Endothelial cell of umbilical vein (primary cell): ENCODE measurements around the gene HTR3D. TPM values are rescaled to one million over a fixed set of nuclear protein-coding genes. Genes with fewer than 3 reads are reported as not detected.

ENCODE experiments used
- BruUV-seq: library from RNA; stranded (reverse); fragments of 400-500 nt; replicated peaks from 2 replicates; lab custom pipeline; 2021; lab: Mats Ljungman, UMichigan
- CTCF ChIA-PET: fragments of 300-600, 350-600 bp; sonication (Branson Sonifier 250); formaldehyde crosslinking; loops from one replicate; lab custom pipeline; 2021; ENCODE audit warnings: antibody characterized with exemption, inconsistent platforms; lab: Charles Lee
- POLR2A ChIA-PET: fragments of 300-600, 350-600 bp; sonication (Branson Sonifier 250); formaldehyde crosslinking; loops from one replicate; lab custom pipeline; 2021; ENCODE audit warnings: antibody characterized with exemption, inconsistent platforms; lab: Charles Lee
- DNase-seq: peaks from one replicate; pipeline ENCODE4 v3.0.0-alpha.2; 2011; ENCODE audit warnings: low read depth, low spot score
- FAIRE-seq: peaks from 2 replicates; lab custom pipeline; 2011; peaks lifted over from hg19 to GRCh38; lab: Jason Lieb, UNC
- H2AFZ ChIP-seq: 2 replicates; pipeline ENCODE4 v1.6.0; 2012; ENCODE audit warnings: low read depth, low read length, control low read depth, inconsistent platforms
- H3K27ac ChIP-seq: 2 replicates; pipeline ENCODE4 v1.5.1; 2011; ENCODE audit warnings: low read depth, mild to moderate bottlenecking, control low read depth, low read length, moderate library complexity; ENCODE audit not compliant: insufficient read depth
- H3K27me3 ChIP-seq, 2 experiments: 2 replicates each; pipeline versions ENCODE4 v1.6.0 to v1.6.1; 2011; ENCODE audit warnings: low read length in 2 of 2, mixed read lengths in 1 of 2; ENCODE audit not compliant: control insufficient read depth in 2 of 2, insufficient read depth in 2 of 2
- H3K36me3 ChIP-seq, 2 experiments: 2 replicates in 1 of 2; 3 replicates in 1 of 2; pipeline ENCODE4 v1.5.1; 2011; ENCODE audit warnings: low read length in 2 of 2, mild to moderate bottlenecking in 1 of 2, moderate library complexity in 1 of 2; ENCODE audit not compliant: control insufficient read depth in 2 of 2, insufficient read depth in 2 of 2; ENCODE audit errors: extremely low read depth in 1 of 2
- H3K4me1 ChIP-seq: 3 replicates; pipeline ENCODE4 v1.5.1; 2011; ENCODE audit warnings: mild to moderate bottlenecking, low read length; ENCODE audit not compliant: control insufficient read depth, insufficient read depth; ENCODE audit errors: extremely low read depth
- H3K4me2 ChIP-seq: 2 replicates; pipeline ENCODE4 v1.6.1; 2011; ENCODE audit warnings: low read length, control low read depth, mixed read lengths; ENCODE audit not compliant: insufficient read depth
- H3K4me3 ChIP-seq, 3 experiments: fragments of 200-600 bp in 1 of 3; sonication (generic), shearing (Covaris generic) in 1 of 3; replicated peaks in 1 of 3; 2 replicates each; pipeline ENCODE4 v1.5.1; 2011 to 2016; ENCODE audit warnings: control low read depth in 3 of 3, low read length in 3 of 3, mild to moderate bottlenecking in 2 of 3, inconsistent platforms in 1 of 3, low read depth in 1 of 3, moderate library complexity in 1 of 3; ENCODE audit not compliant: insufficient read depth in 1 of 3
- H3K79me2 ChIP-seq: 2 replicates; pipeline ENCODE4 v1.6.0; 2012; ENCODE audit warnings: low read length, inconsistent platforms; ENCODE audit not compliant: control insufficient read depth, insufficient read depth
- H3K9ac ChIP-seq: replicated peaks from 2 replicates; pipeline ENCODE3; 2011; ENCODE audit warnings: low read length, control low read depth; ENCODE audit not compliant: insufficient read depth; ENCODE audit errors: extremely low read depth
- H3K9me1 ChIP-seq: replicated peaks from 3 replicates; pipeline ENCODE4 v1.6.0; 2011; ENCODE audit warnings: mild to moderate bottlenecking, low read length; ENCODE audit not compliant: control insufficient read depth, insufficient read depth; ENCODE audit errors: extremely low read depth
- H3K9me3 ChIP-seq: replicated peaks from 2 replicates; pipeline ENCODE4 v1.5.1; 2012; ENCODE audit warnings: low read length, inconsistent platforms; ENCODE audit not compliant: control insufficient read depth, insufficient read depth
- H4K20me1 ChIP-seq: replicated peaks from 2 replicates; pipeline ENCODE3; 2011; ENCODE audit warnings: mild to moderate bottlenecking, low read length; ENCODE audit not compliant: control insufficient read depth, insufficient read depth; ENCODE audit errors: extremely low read depth
- EZH2 ChIP-seq: IDR thresholded peaks from 2 replicates; pipeline ENCODE4 v1.6.1; 2012; ENCODE audit warnings: borderline replicate concordance, low read depth, mild to moderate bottlenecking, moderate library complexity, low read length, inconsistent platforms; ENCODE audit not compliant: severe bottlenecking
- FOS ChIP-seq: IDR thresholded peaks from 2 replicates; pipeline ENCODE4 v1.6.1; 2011; ENCODE audit warnings: mild to moderate bottlenecking, low read length, moderate library complexity, borderline replicate concordance; ENCODE audit not compliant: insufficient read depth
- JUN ChIP-seq: IDR thresholded peaks from 2 replicates; pipeline ENCODE4 v1.6.1; 2011; ENCODE audit warnings: borderline replicate concordance, low read depth; ENCODE audit not compliant: insufficient read length, insufficient read depth
- MAX ChIP-seq: IDR thresholded peaks from 2 replicates; pipeline ENCODE4 v1.6.1; 2011; ENCODE audit not compliant: insufficient read depth, insufficient read length
- MYC ChIP-seq: IDR thresholded peaks from one replicate; pipeline ENCODE4 v1.6.1; 2011; ENCODE audit warnings: mild to moderate bottlenecking, low read depth, low read length
- POLR2A ChIP-seq: IDR thresholded peaks from 2 replicates; pipeline ENCODE4 v1.6.1; 2012; ENCODE audit warnings: low read depth, mild to moderate bottlenecking, control low read depth, low read length
- dilution Hi-C: fragments of 300-500 bp; cut with MboI; formaldehyde crosslinking; loops from one replicate; pipeline ENCODE4 v1.15.0; 2019; ENCODE audit warnings: low sequenced_read_pairs; ENCODE audit not compliant: extremely low pct_ligation_motif_present
- intact Hi-C: fragments of 100-400 bp; cut with micrococcal nuclease; formaldehyde crosslinking; loops from one replicate; pipeline ENCODE4 v1.10.0; 2022
- polyA plus RNA-seq, 4 experiments: library from polyadenylated mRNA; depleted of rRNA in 3 of 4; stranded (reverse) in 3 of 4; unstranded in 1 of 4; fragments of >200 nt; gene quantifications; 2 replicates each; pipeline versions ENCODE4 v1.2.1 to v1.2.3, GENCODE V29; 2011 to 2012; ENCODE audit warnings: missing spikeins in 1 of 4
- total RNA-seq: library from RNA; stranded (reverse); gene quantifications from 2 replicates; pipeline ENCODE4 v1.2.3, GENCODE V29; 2021
- TF ChIP-seq, protein P1 (sequence below), 2 donors: IDR thresholded peaks; 1 replicate in 1 of 2; 2 replicates in 1 of 2; pipeline ENCODE4 v1.5.1; 2011; ENCODE audit warnings: low read length in 2 of 2, mild to moderate bottlenecking in 2 of 2, moderate library complexity in 2 of 2, control low read depth in 1 of 2, inconsistent platforms in 1 of 2, low read depth in 1 of 2; ENCODE audit not compliant: insufficient read depth in 1 of 2; ENCODE audit errors: extremely low read depth in 1 of 2

HTR3D gene
- total and polyA plus RNA-seq, 2 donors (not counting 3 experiments of a cell fraction or from before 2014, with no cell fraction given), result not detected

GRCh38 chr3:184050217-184050847 lies 18.8 kb downstream of the HTR3D start:
- dilution Hi-C loops, result no loop called here
- TF ChIP-seq FOS (no peak), POLR2A (no peak), JUN (no peak)
- TF ChIP-seq, protein P1, sequence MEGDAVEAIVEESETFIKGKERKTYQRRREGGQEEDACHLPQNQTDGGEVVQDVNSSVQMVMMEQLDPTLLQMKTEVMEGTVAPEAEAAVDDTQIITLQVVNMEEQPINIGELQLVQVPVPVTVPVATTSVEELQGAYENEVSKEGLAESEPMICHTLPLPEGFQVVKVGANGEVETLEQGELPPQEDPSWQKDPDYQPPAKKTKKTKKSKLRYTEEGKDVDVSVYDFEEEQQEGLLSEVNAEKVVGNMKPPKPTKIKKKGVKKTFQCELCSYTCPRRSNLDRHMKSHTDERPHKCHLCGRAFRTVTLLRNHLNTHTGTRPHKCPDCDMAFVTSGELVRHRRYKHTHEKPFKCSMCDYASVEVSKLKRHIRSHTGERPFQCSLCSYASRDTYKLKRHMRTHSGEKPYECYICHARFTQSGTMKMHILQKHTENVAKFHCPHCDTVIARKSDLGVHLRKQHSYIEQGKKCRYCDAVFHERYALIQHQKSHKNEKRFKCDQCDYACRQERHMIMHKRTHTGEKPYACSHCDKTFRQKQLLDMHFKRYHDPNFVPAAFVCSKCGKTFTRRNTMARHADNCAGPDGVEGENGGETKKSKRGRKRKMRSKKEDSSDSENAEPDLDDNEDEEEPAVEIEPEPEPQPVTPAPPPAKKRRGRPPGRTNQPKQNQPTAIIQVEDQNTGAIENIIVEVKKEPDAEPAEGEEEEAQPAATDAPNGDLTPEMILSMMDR (IDR thresholded peaks at IDR 0.05; ENCODE audit: extremely low read depth in 1 of 2, insufficient read depth in 1 of 2, low read depth in 1 of 2, low read length in 2 of 2), result no peak
- DNase-seq (no peak), FAIRE-seq (no peak)
- BruUV-seq, result no TSS peak
- no peak overlapping the region for H3K4me2 ChIP-seq
- no peaks in the 10 kb centered on the region for H3K9me3 ChIP-seq
- H3K9me1 ChIP-seq, result no peaks in the 10 kb centered on the region
- H3K27me3 ChIP-seq, result peaks cover 0 to 7% of the 10 kb centered on the region in 2 experiments
- CTCF ChIA-PET, result no interaction called here
- no peaks in the 10 kb centered on the region for H3K4me1 ChIP-seq
- H3K79me2 ChIP-seq, result no peaks in the 10 kb centered on the region
- H3K4me3 ChIP-seq, result no peak overlapping the region
- no peak overlapping the region for H2AFZ ChIP-seq
- no peaks in the 10 kb centered on the region for H4K20me1 ChIP-seq
- no peak overlapping the region for H3K27ac ChIP-seq
- POLR2A ChIA-PET, result interaction anchor here (0.6 kb wide), 1 partner anchor 171 kb away, joined by 3 read pairs; no protein-coding TSS in a partner anchor
- intact Hi-C loops, result no loop called here
- no peak overlapping the region for H3K9ac ChIP-seq
- H3K36me3 ChIP-seq, result no peaks in the 10 kb centered on the region

- H3K36me3 ChIP-seq, result no peaks in the 10 kb centered on the region
- H4K20me1 ChIP-seq, result no peaks in the 10 kb centered on the region
- DNase-seq (no peak), FAIRE-seq (no peak)
- ChIA-PET CTCF (no interaction called here), POLR2A (no interaction called here)
- dilution Hi-C loops (no loop called here), intact Hi-C loops (no loop called here)
- no peak within 1 kb of the TSS for H3K9ac ChIP-seq
- no peak within 1 kb of the TSS for H3K27ac ChIP-seq
- BruUV-seq, result no TSS peak
- H3K79me2 ChIP-seq, result no peaks in the 10 kb centered on the region
- peaks cover 3 to 10% of the 10 kb centered on the region in 2 experiments for H3K27me3 ChIP-seq
- H2AFZ ChIP-seq, result no peak within 1 kb of the TSS
- no peaks in the 10 kb centered on the region for H3K4me1 ChIP-seq
- H3K9me1 ChIP-seq, result no peaks in the 10 kb centered on the region
- TF ChIP-seq POLR2A (no peak), MAX (no peak), EZH2 (no peak), JUN (no peak), FOS (no peak), MYC (no peak)
- TF ChIP-seq, protein P1 (IDR thresholded peaks at IDR 0.05; ENCODE audit: extremely low read depth in 1 of 2, insufficient read depth in 1 of 2, low read depth in 1 of 2, low read length in 2 of 2), result no peak
- H3K9me3 ChIP-seq, result no peaks in the 10 kb centered on the region
- H3K4me2 ChIP-seq, result no peak within 1 kb of the TSS
- H3K4me3 ChIP-seq, result no peak within 1 kb of the TSS
Observed at GRCh38 chr3:184052767-184053166, 21.2 kb downstream of the HTR3D start, which contains the start of gene HTR3C. TSS of gene HTR3C (plus strand) at chr3:184053047. CDS start at chr3:184053081, 34 bp downstream.
